Measurements from ENCODE around the gene RBBP6. TPM values are rescaled to one million over a fixed set of nuclear protein-coding genes. Genes with fewer than 3 reads are reported as not detected.
A peak's percentile ranks its signal among the peaks of the same experiment; 100 is the strongest.

Gene RBBP6
- total RNA-seq, 1 donor from 2014 or later: 81.0 TPM

GRCh38 chr16:24562811-24563210, 23.4 kb downstream of the RBBP6 start:
- Mint-ChIP-seq H3K4me3 (no peak overlapping the region), H3K27ac (no peak overlapping the region), H3K4me1 (no peaks in the 10 kb centered on the region), H3K27me3 (ENCODE audit: insufficient read depth, low read depth) (no peaks in the 10 kb centered on the region), H3K9me3 (no peaks in the 10 kb centered on the region), H3K36me3 (peaks cover 34% of the 10 kb centered on the region)
- H3K27me3 ChIP-seq: no peaks in the 10 kb centered on the region
- no peak overlapping the region for H3K9ac ChIP-seq
- no peak overlapping the region for H2AFZ ChIP-seq (replicated peaks)
- H3K4me3 ChIP-seq: no peak overlapping the region
- H3K36me3 ChIP-seq: peaks cover 49% of the 10 kb centered on the region
- no peak overlapping the region for H3K4me2 ChIP-seq
- H3F3A ChIP-seq (ENCODE audit: low read depth): peaks cover 3% of the 10 kb centered on the region
- no peak for TF ChIP-seq CTCF (IDR thresholded peaks at IDR 0.05)
- no peak for TF ChIP-seq EZH2phosphoT487 (IDR thresholded peaks at IDR 0.05)
- TF ChIP-seq EZH2 (IDR thresholded peaks at IDR 0.05): no peak
- H3K4me1 ChIP-seq: no peaks in the 10 kb centered on the region
- no peaks in the 10 kb centered on the region for H3K79me2 ChIP-seq (ENCODE audit: low read depth)
- peaks cover 5% of the 10 kb centered on the region for H4K20me1 ChIP-seq (ENCODE audit: low read depth)
- no peak for DNase-seq (ENCODE audit: low spot score)
- no peaks in the 10 kb centered on the region for H3K9me3 ChIP-seq (ENCODE audit: low read depth)
- no peak overlapping the region for H3K27ac ChIP-seq

DNA sequence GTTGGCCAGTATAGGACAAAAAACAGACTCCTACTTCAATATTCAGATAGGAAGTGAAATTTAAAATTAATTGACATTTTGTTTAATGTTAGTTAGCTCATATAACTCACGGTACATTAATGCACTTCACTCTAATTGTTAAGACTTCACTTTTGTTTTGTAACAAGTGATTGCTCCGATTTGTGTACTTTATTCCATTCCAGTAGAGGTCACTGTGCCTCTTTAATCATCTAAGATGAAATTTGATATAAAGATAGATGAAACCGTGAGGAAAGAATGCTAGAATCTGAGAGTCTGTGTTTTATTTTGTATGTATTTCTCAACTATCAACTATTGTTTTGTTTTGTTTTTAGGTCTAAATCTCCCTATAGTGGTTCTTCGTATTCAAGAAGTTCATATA, 29.0 kb downstream of the RBBP6 start:
- no peaks in the 10 kb centered on the region for H3K79me2 ChIP-seq (ENCODE audit: low read depth)
- H4K20me1 ChIP-seq (ENCODE audit: low read depth): peaks cover 5% of the 10 kb centered on the region
- peaks cover 4% of the 10 kb centered on the region for H3K9me3 ChIP-seq (ENCODE audit: low read depth)
- Mint-ChIP-seq H3K9me3 (peaks cover 4% of the 10 kb centered on the region), H3K27ac (no peak overlapping the region), H3K4me3 (no peak overlapping the region), H3K4me1 (no peaks in the 10 kb centered on the region), H3K36me3 (peaks cover 63% of the 10 kb centered on the region), H3K27me3 (ENCODE audit: insufficient read depth, low read depth) (no peaks in the 10 kb centered on the region)
- no peak overlapping the region for H3K4me3 ChIP-seq
- H3F3A ChIP-seq (ENCODE audit: low read depth): peaks cover 33% of the 10 kb centered on the region
- no peak overlapping the region for H3K4me2 ChIP-seq
- H2AFZ ChIP-seq (replicated peaks): no peak overlapping the region
- TF ChIP-seq EZH2phosphoT487 (IDR thresholded peaks at IDR 0.05) (no peak), EZH2 (IDR thresholded peaks at IDR 0.05) (no peak), CTCF (IDR thresholded peaks at IDR 0.05) (peak; percentile 19)
- H3K27me3 ChIP-seq: no peaks in the 10 kb centered on the region
- no peak overlapping the region for H3K27ac ChIP-seq
- H3K36me3 ChIP-seq: peaks cover 76% of the 10 kb centered on the region
- H3K9ac ChIP-seq: no peak overlapping the region
- DNase-seq (ENCODE audit: low spot score): no peak
- H3K4me1 ChIP-seq: no peaks in the 10 kb centered on the region

GRCh38 chr16:24571096-24571495, 31.7 kb downstream of the RBBP6 start:
- H3K9ac ChIP-seq: no peak overlapping the region
- H3K9me3 ChIP-seq (ENCODE audit: low read depth): peaks cover 4% of the 10 kb centered on the region
- H3K27me3 ChIP-seq: no peaks in the 10 kb centered on the region
- no peak overlapping the region for H2AFZ ChIP-seq (replicated peaks)
- no peak overlapping the region for H3K4me3 Mint-ChIP-seq
- peaks cover 2% of the 10 kb centered on the region for H4K20me1 ChIP-seq (ENCODE audit: low read depth)
- no peak overlapping the region for H3K4me2 ChIP-seq
- TF ChIP-seq EZH2 (IDR thresholded peaks at IDR 0.05): no peak
- no peak for TF ChIP-seq CTCF (IDR thresholded peaks at IDR 0.05)
- no peak for TF ChIP-seq EZH2phosphoT487 (IDR thresholded peaks at IDR 0.05)
- no peak overlapping the region for H3K27ac Mint-ChIP-seq
- no peaks in the 10 kb centered on the region for H3K4me1 Mint-ChIP-seq
- DNase-seq (ENCODE audit: low spot score): no peak
- H3K36me3 Mint-ChIP-seq: peaks cover 63% of the 10 kb centered on the region
- no peaks in the 10 kb centered on the region for H3K27me3 Mint-ChIP-seq (ENCODE audit: insufficient read depth, low read depth)
- peaks cover 33% of the 10 kb centered on the region for H3F3A ChIP-seq (ENCODE audit: low read depth)
- no peak overlapping the region for H3K27ac ChIP-seq
- peaks cover 63% of the 10 kb centered on the region for H3K36me3 ChIP-seq
- peaks cover 7% of the 10 kb centered on the region for H3K9me3 Mint-ChIP-seq
- H3K4me3 ChIP-seq: no peak overlapping the region
- no peaks in the 10 kb centered on the region for H3K79me2 ChIP-seq (ENCODE audit: low read depth)
- no peaks in the 10 kb centered on the region for H3K4me1 ChIP-seq
